Activated naive CD4-positive, alpha-beta T cell (primary cell): ENCODE measurements around the gene ZNF468.
"Not testable (repeated sequence)": the region's sequence is repeated elsewhere in the genome, so short reads cannot be mapped to it uniquely, and the experiment has no call there.

Experiments
- DNase-seq, 4 experiments: peaks; one replicate each; lab custom pipeline; 2025; lab: John Stamatoyannopoulos, UW

Gene ZNF468

GRCh38 chr19:52825765-52826164, 31.7 kb downstream of the ZNF468 start:
- DNase-seq, result no peak

- DNase-seq, result no peak
These were observed 33.7 kb downstream of the ZNF468 start for GRCh38 chr19:52823676-52824075.

GRCh38 chr19:52821204-52821960, 36.0 kb downstream of the ZNF468 start, which contains the start of gene ZNF28:
Gene ZNF28, minus strand, starts transcription at chr19:52821633. Its CDS starts 3,675 bp downstream, at chr19:52817958.
- DNase-seq, result peak; percentile 4 to 40 (median 6)

GRCh38 chr19:52820472-52821203, 36.8 kb downstream of the ZNF468 start:
- not testable (repeated sequence) for DNase-seq

- no peak for DNase-seq
These were observed 47.6 kb downstream of the ZNF468 start for GRCh38 chr19:52809801-52810200.

- not testable (repeated sequence) for DNase-seq
These were observed 57.3 kb downstream of the ZNF468 start for GRCh38 chr19:52799950-52800640.

GRCh38 chr19:52789440-52789839, 68.0 kb downstream of the ZNF468 start:
- DNase-seq, result no peak
